ENCODE data around the gene C1orf21.

DNA sequence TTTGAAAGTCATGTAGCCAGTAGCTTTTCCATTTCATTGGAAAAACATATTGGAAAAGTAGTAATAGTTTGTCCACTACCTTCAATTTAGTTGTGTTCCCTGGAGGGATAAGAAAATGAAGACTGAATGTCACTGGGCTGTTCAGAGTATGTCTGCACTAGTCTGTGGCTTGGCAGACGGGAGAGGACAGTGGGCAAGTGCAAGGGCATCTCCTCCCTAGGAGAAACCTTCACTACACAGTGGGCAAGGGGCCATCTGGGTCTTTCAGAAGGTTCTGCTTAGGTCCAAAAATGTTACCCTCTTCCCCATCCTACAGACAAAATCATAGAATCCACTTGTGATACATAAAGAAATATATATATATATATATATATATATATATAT is 118.1 kb downstream of the C1orf21 start:
- TF ChIP-seq, protein P1, sequence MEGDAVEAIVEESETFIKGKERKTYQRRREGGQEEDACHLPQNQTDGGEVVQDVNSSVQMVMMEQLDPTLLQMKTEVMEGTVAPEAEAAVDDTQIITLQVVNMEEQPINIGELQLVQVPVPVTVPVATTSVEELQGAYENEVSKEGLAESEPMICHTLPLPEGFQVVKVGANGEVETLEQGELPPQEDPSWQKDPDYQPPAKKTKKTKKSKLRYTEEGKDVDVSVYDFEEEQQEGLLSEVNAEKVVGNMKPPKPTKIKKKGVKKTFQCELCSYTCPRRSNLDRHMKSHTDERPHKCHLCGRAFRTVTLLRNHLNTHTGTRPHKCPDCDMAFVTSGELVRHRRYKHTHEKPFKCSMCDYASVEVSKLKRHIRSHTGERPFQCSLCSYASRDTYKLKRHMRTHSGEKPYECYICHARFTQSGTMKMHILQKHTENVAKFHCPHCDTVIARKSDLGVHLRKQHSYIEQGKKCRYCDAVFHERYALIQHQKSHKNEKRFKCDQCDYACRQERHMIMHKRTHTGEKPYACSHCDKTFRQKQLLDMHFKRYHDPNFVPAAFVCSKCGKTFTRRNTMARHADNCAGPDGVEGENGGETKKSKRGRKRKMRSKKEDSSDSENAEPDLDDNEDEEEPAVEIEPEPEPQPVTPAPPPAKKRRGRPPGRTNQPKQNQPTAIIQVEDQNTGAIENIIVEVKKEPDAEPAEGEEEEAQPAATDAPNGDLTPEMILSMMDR (conservative IDR thresholded peaks at IDR 0.05; ENCODE audit: low read length): no peak
- no peak for TF ChIP-seq EZH2phosphoT487 (IDR thresholded peaks at IDR 0.05; ENCODE audit: borderline replicate concordance)
